HG03439 (cell line): ENCODE data around the gene DEPDC1B.
"Not testable (repeated sequence)": the region's sequence is repeated elsewhere in the genome, so short reads cannot be mapped to it uniquely, and the experiment has no call there.

ENCODE experiments used
- ATAC-seq: cut with Tn5 transposase; IDR thresholded peaks from one replicate; pipeline ENCODE4 v1.9.1; 2021; ENCODE audit warnings: mild to moderate bottlenecking, moderate library complexity; ENCODE audit not compliant: unreplicated experiment

DEPDC1B gene

DNA sequence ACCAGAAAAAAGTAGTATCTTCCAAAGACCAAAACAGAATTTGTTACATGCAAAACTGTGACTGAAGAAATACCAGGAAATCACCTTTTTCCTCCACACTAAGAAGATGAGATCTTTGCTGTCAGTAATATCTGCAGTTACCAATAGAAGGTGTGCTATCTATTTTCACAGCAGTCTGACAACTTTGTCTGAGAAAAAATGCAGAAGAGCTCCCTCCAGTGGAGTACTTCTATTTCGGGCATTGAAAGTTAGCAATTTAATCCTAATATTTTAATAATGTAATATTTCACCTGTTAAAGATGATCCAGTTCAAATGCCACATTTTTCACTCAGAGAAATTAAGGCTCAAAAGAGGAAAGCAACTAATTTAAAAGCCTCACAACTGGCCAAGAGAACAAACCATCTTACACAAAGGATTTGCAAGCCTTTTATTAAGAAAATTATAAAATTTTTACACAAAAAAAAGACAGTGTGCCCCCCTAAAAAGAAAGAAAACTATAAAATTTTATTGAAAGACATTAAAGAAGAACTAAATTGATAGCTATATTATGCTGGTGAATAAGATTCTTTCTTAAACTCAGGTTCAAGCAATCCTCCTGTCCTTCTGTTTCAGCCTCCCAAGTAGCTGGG is 50.6 kb downstream of the DEPDC1B start:
- ATAC-seq, result no peak

GRCh38 chr5:60648175-60648574 is 51.8 kb downstream of the DEPDC1B start:
- ATAC-seq, result no peak

DNA sequence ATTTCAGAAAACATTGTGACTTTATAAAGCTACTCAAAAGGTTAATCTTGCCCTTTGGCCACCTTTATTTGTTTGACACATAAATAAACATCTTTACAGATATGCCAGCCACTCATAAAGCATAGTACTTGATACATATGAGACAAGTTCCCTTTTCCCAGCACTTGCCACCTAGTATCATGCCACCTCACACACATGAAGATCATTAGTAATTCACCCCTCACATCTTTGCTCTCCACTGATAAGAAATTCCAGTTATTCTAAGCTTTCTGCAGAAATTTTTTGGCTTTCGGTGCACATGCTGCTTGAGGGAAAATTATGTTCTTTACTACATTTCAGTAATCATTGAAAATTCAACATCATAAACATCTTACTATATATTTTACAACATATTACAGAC is 59.1 kb downstream of the DEPDC1B start:
- ATAC-seq, result no peak

GRCh38 chr5:60639544-60639943 is 60.4 kb downstream of the DEPDC1B start:
- ATAC-seq, result no peak

GRCh38 chr5:60638300-60638699 is 61.7 kb downstream of the DEPDC1B start:
- no peak for ATAC-seq

DNA sequence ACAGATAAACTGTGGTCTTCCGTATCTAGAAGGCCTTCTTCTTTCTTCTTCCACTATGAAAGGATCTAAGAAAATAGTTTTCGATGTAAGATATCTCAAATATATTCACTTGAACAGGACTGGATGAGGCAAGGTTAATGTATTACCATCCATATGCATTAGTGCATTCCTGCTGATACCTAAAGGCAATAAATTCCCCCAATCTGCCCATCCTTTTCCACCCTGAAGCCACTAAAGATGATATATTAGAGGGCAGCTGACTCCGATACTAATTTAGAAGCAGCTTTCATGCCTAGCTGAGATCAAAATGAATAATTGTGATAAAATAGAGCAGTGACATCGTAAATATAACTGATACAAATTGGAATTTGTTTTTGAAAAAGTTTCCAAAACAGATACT is 63.3 kb downstream of the DEPDC1B start:
- ATAC-seq, result no peak

GRCh38 chr5:60636001-60636400 is 64.0 kb downstream of the DEPDC1B start:
- no peak for ATAC-seq

GRCh38 chr5:60634051-60634450 is 65.9 kb downstream of the DEPDC1B start:
- no peak for ATAC-seq

- no peak for ATAC-seq
These were observed 66.6 kb downstream of the DEPDC1B start for GRCh38 chr5:60633341-60633740.

- ATAC-seq, result no peak
These were observed 67.8 kb downstream of the DEPDC1B start for GRCh38 chr5:60632153-60632552.

- ATAC-seq, result no peak
These were observed 69.1 kb downstream of the DEPDC1B start for GRCh38 chr5:60630836-60631235.

GRCh38 chr5:60630179-60630578 is 69.8 kb downstream of the DEPDC1B start:
- ATAC-seq, result no peak

GRCh38 chr5:60624875-60625274 is 75.1 kb downstream of the DEPDC1B start:
- not testable (repeated sequence) for ATAC-seq

GRCh38 chr5:60620752-60621151 is 79.2 kb downstream of the DEPDC1B start:
- not testable (repeated sequence) for ATAC-seq

DNA sequence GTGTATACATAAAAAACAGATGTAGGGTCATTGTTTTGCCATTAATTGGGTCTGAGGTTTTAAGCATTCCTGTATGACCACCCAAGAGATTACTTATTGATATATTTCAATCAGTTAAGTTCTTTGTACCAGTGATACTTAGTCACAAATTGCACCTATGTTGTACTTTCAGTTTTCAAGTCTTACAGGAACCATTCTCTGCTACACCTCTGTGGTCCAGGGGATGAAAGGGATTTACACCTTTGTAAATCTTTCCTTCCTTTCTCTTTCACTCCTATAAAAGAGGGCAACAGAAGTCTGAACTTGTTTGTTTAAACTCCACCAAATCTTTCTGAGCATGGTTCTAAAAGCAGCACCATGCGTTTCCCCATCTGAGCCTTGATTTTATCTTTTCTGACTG is 86.1 kb downstream of the DEPDC1B start:
- no peak for ATAC-seq

- ATAC-seq, result no peak
These were observed 88.7 kb downstream of the DEPDC1B start for GRCh38 chr5:60611099-60611740.

- no peak for ATAC-seq
These were observed 95.2 kb downstream of the DEPDC1B start for GRCh38 chr5:60604771-60605170.

DNA sequence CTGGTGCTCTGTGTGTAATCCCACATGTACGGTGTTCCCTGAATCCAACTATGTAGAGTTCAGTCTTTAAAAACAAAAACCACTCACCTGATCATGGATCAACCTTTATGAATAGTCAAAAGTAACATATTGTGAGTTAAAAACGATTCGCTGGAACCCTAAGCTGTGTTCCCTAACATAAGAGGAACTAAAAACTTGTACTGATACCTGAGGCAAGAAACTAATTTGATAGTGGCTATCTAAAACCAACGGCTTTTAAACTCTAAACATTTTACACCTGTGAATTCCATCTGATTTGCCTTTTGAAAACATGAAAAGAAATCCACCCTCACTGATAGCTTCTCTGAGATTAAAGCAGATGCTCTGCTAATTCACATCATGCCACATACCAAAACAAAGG is 101.5 kb downstream of the DEPDC1B start:
- ATAC-seq, result no peak

DNA sequence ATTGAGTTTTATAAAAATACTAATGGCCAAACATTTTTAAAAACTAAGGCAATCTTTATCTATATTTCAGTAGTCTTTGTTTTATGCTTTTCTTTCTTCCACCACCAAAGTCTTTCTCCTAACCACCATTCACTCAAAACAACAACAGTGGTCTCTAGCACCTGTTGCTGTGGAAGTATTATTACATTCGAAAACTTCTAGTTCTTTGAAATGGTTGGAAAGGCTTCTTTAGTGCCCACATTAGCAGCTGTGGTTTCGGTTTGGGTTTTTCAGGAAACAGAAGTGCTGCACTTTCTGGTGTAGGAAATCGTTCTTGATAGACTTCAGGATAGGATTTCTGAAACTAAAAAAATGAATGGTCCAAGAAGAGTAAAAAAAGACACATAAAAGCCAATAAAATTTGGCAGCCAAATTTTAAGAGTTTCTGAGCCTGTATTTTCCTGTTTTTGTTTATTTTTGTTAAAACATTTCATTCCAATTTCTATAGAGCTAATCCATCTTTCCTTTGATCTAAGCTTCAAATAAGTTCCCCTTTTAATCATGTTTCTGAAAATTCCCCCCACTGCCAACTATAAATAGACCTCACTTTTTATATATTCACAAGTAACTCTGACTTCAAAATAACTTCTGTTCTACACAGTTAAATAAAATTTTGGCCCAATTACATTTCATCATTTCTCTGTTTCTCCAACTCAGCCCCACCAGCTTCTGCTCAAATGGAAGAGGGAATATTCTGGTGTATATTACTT is 102.2 kb downstream of the DEPDC1B start:
- ATAC-seq, result peak; percentile 74

- no peak for ATAC-seq
These were observed 105.1 kb downstream of the DEPDC1B start for GRCh38 chr5:60594715-60595477.

- ATAC-seq, result no peak
These were observed 109.8 kb downstream of the DEPDC1B start for GRCh38 chr5:60590172-60590571.
